Renal cortex interstitium (tissue), 15 donors: Measurements from ENCODE around the gene GJA4. TPM values are rescaled to one million over a fixed set of nuclear protein-coding genes. Genes with fewer than 3 reads are reported as not detected.

Source experiments
- DNase-seq, 11 donors: peaks; one replicate each; pipeline ENCODE4 v3.0.0-alpha.2; 2013; ENCODE audit warnings: low read depth in 9 of 11, low spot score in 4 of 11; ENCODE audit errors: extremely low read depth in 1 of 11
- long read RNA-seq, 16 experiments: transcript quantifications; one replicate each; lab custom pipeline, GENCODE V29; 2026
- polyA plus RNA-seq, 3 donors: library from polyadenylated mRNA; unstranded; fragments of 120-200 nt; gene quantifications; one replicate each; pipeline ENCODE4 v1.2.1, GENCODE V29; 2013; ENCODE audit not compliant: insufficient read length in 3 of 3

The GJA4 gene
- 10 to 100 TPM; 12.5 to 18.6 (median 16.3) TPM for polyA plus RNA-seq
- long read RNA-seq, donor 1, partial matches to known transcripts: 0 of 2 reads
- long read RNA-seq, donor 1, other reads (novel, unspliced or antisense): 0 of 2 reads
- long read RNA-seq, donor 2, partial matches to known transcripts: 0 of 3 reads
- long read RNA-seq, donor 2, other reads (novel, unspliced or antisense): 0 of 3 reads
- long read RNA-seq, donor 3, transcript GJA4-201 (2 exons, 1,622 nt): major isoform, 6 of 23 reads
- long read RNA-seq, donor 3, partial matches to known transcripts: 14 of 23 reads
- long read RNA-seq, donor 3, other reads (novel, unspliced or antisense): 0 of 23 reads
- long read RNA-seq, donor 4, partial matches to known transcripts: 0 of 4 reads
- long read RNA-seq, donor 4, other reads (novel, unspliced or antisense): 0 of 4 reads
- long read RNA-seq, donor 5: 0 reads
- long read RNA-seq, donor 6, partial matches to known transcripts: 16 of 19 reads
- long read RNA-seq, donor 6, other reads (novel, unspliced or antisense): 0 of 19 reads
- long read RNA-seq, donor 7, partial matches to known transcripts: 0 of 3 reads
- long read RNA-seq, donor 7, other reads (novel, unspliced or antisense): 0 of 3 reads
- long read RNA-seq, donor 8, transcript GJA4-201 (2 exons, 1,622 nt): major isoform, 5 of 5 reads
- long read RNA-seq, donor 8, partial matches to known transcripts: 0 of 5 reads
- long read RNA-seq, donor 8, other reads (novel, unspliced or antisense): 0 of 5 reads
- long read RNA-seq, donor 9, partial matches to known transcripts: 0 of 3 reads
- long read RNA-seq, donor 9, other reads (novel, unspliced or antisense): 0 of 3 reads
- long read RNA-seq, donor 10, transcript GJA4-201 (2 exons, 1,622 nt): major isoform, 8 of 10 reads
- long read RNA-seq, donor 10, partial matches to known transcripts: 0 of 10 reads
- long read RNA-seq, donor 10, other reads (novel, unspliced or antisense): 0 of 10 reads
- long read RNA-seq, donor 11, transcript GJA4-201 (2 exons, 1,622 nt): major isoform, 5 of 5 reads
- long read RNA-seq, donor 11, partial matches to known transcripts: 0 of 5 reads
- long read RNA-seq, donor 11, other reads (novel, unspliced or antisense): 0 of 5 reads
- long read RNA-seq, donor 12, partial matches to known transcripts: 0 of 1 reads
- long read RNA-seq, donor 12, other reads (novel, unspliced or antisense): 0 of 1 reads
- long read RNA-seq, donor 13, transcript GJA4-201 (2 exons, 1,622 nt): major isoform, 10 of 10 reads
- long read RNA-seq, donor 13, partial matches to known transcripts: 0 of 10 reads
- long read RNA-seq, donor 13, other reads (novel, unspliced or antisense): 0 of 10 reads
- long read RNA-seq, donor 14, partial matches to known transcripts: 0 of 2 reads
- long read RNA-seq, donor 14, other reads (novel, unspliced or antisense): 0 of 2 reads
- long read RNA-seq, donor 15, partial matches to known transcripts: 0 of 3 reads
- long read RNA-seq, donor 15, other reads (novel, unspliced or antisense): 0 of 3 reads
- long read RNA-seq, donor 16, transcript GJA4-201 (2 exons, 1,622 nt): major isoform, 7 of 10 reads
- long read RNA-seq, donor 16, partial matches to known transcripts: 0 of 10 reads
- long read RNA-seq, donor 16, other reads (novel, unspliced or antisense): 0 of 10 reads

- DNase-seq: no peak
Measured at GRCh38 chr1:34792868-34793727, at the start of gene GJA4. Gene GJA4 (plus strand): TSS chr1:34792999. CDS start chr1:34794214, 1,215 bp downstream.

GRCh38 chr1:34743775-34744174, 49.0 kb upstream of the GJA4 start:
- DNase-seq: no peak

- no peak for DNase-seq
Measured at GRCh38 chr1:34744851-34745250, 47.9 kb upstream of the GJA4 start.

GRCh38 chr1:34745666-34746065, 47.1 kb upstream of the GJA4 start:
- no peak for DNase-seq

- no peak for DNase-seq
Measured at GRCh38 chr1:34746101-34746500, 46.7 kb upstream of the GJA4 start.

- DNase-seq: no peak
Measured at GRCh38 chr1:34746785-34747637, 45.8 kb upstream of the GJA4 start.

GRCh38 chr1:34747638-34747941, 45.2 kb upstream of the GJA4 start:
- no peak for DNase-seq

- DNase-seq: no peak
Measured at GRCh38 chr1:34749992-34750391, 42.8 kb upstream of the GJA4 start.

GRCh38 chr1:34750610-34751009, 42.2 kb upstream of the GJA4 start:
- DNase-seq: no peak

- DNase-seq: no peak
Measured at GRCh38 chr1:34753163-34753562, 39.6 kb upstream of the GJA4 start.

- no peak for DNase-seq
Measured at GRCh38 chr1:34754964-34755637, 37.7 kb upstream of the GJA4 start, which contains the start of gene GJB5. Gene GJB5 (plus strand): TSS chr1:34755047. CDS start chr1:34757331, 2,284 bp downstream.

GRCh38 chr1:34755961-34756360, 36.8 kb upstream of the GJA4 start:
- DNase-seq: no peak

- DNase-seq: no peak
Measured at GRCh38 chr1:34757386-34757785, 35.4 kb upstream of the GJA4 start.

GRCh38 chr1:34758751-34759150, 34.0 kb upstream of the GJA4 start:
- no peak for DNase-seq

- no peak for DNase-seq
Measured at GRCh38 chr1:34759503-34760357, 33.1 kb upstream of the GJA4 start, which contains the start of gene GJB4. Gene GJB4 (plus strand): TSS chr1:34759740. CDS start chr1:34761255, 1,515 bp downstream.
